Measurements from ENCODE around the gene CA9.

Gene CA9

GRCh38 chr9:35719546-35719945 is 45.8 kb downstream of the CA9 start:
- no peaks in the 10 kb centered on the region for H3K4me1 ChIP-seq
- H3K27me3 ChIP-seq, result no peaks in the 10 kb centered on the region
- no peak overlapping the region for H3K4me3 ChIP-seq (ENCODE audit: low read depth, low read length)
- H3K9me3 ChIP-seq, result no peaks in the 10 kb centered on the region
- peaks cover 83% of the 10 kb centered on the region for H3K36me3 ChIP-seq
- no peak for TF ChIP-seq CTCF (IDR thresholded peaks at IDR 0.05; ENCODE audit: low read depth, low read length)
- no peak for DNase-seq

- H3K36me3 ChIP-seq, result peaks cover 59% of the 10 kb centered on the region
- no peaks in the 10 kb centered on the region for H3K27me3 ChIP-seq
- DNase-seq, result no peak
- no peaks in the 10 kb centered on the region; the same call in 1 of the 2 replicates for H3K4me1 ChIP-seq
- no peak overlapping the region for H3K4me3 ChIP-seq (ENCODE audit: low read depth, low read length)
- no peak for TF ChIP-seq CTCF (IDR thresholded peaks at IDR 0.05; ENCODE audit: low read depth, low read length)
- no peaks in the 10 kb centered on the region for H3K9me3 ChIP-seq
Measured at GRCh38 chr9:35723426-35723825, 49.7 kb downstream of the CA9 start.

GRCh38 chr9:35723908-35724307 is 50.2 kb downstream of the CA9 start:
- Histone ChIP-seq H3K4me3 (ENCODE audit: low read depth, low read length) (no peak overlapping the region), H3K9me3 (no peaks in the 10 kb centered on the region), H3K36me3 (peaks cover 54% of the 10 kb centered on the region), H3K4me1 (no peaks in the 10 kb centered on the region; the same call in 1 of the 2 replicates), H3K27me3 (no peaks in the 10 kb centered on the region)
- no peak for DNase-seq
- TF ChIP-seq CTCF (IDR thresholded peaks at IDR 0.05; ENCODE audit: low read depth, low read length), result no peak

DNA sequence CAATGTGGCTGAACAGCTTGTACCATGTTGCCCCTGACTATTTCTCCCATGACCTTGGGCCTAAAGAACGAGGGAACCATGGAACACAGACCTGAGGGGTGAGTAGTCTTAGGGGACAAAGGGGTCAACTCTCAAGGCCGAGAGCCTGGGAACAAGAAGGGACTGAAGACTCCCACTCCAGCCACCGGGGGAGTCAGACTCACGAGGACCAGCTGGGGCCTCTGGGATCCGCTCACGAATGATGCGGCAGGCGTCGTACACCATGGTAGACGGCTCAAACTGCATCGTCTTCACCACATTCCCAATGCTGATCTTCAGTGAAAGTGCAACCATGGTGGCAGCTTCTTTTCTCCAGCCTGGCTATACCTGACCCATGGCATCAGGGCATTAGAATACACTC is 51.6 kb downstream of the CA9 start:
- no peak for TF ChIP-seq CTCF (IDR thresholded peaks at IDR 0.05; ENCODE audit: low read depth, low read length)
- Histone ChIP-seq H3K36me3 (peaks cover 40% of the 10 kb centered on the region), H3K4me1 (no peaks in the 10 kb centered on the region; the same call in 1 of the 2 replicates), H3K9me3 (no peaks in the 10 kb centered on the region), H3K27me3 (no peaks in the 10 kb centered on the region), H3K4me3 (ENCODE audit: low read depth, low read length) (no peak overlapping the region)
- no peak for DNase-seq

DNA sequence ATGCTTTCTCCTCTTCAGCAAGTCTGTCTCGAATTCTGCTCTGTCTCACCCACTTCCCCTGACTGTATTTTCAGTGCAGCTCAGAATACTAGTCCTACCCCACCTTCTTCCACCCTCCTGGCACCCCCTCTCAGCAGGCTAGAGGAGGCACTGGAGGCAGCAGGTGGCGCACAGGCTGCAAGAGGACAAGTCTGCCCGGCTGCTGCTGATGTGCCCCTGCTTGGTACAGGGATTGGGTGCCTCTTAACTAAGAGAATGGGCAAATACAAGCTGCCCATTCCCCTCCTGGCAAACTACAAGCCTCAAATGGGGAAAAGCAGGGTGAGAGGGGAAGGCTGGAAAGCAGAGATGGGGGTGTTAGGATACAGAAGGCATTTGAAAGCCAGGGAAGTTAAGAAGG is 53.2 kb downstream of the CA9 start:
- TF ChIP-seq CTCF (IDR thresholded peaks at IDR 0.05; ENCODE audit: low read depth, low read length), result no peak
- Histone ChIP-seq H3K9me3 (no peaks in the 10 kb centered on the region), H3K4me1 (peaks cover 9% of the 10 kb centered on the region), H3K4me3 (ENCODE audit: low read depth, low read length) (no peak overlapping the region), H3K27me3 (no peaks in the 10 kb centered on the region), H3K36me3 (peaks cover 29% of the 10 kb centered on the region)
- DNase-seq, result no peak

DNA sequence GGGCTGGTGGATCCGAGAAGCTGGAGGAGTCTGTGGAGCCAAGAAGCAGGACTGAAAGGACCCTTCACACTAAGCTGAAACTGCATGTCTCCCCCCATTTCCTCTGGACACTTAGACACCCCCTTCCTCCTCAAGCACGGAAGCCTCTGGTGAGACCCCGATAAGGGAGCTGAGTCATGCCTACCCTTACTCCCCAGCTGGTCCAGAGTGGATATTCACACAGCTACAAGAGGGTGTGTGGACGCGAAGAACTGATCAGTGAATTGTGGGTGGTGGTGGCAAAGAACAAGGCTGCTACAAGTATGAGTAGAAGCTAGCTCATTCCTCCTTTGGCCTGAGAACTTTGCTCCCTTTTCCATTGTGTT is 53.9 kb downstream of the CA9 start:
- H3K9me3 ChIP-seq, result no peaks in the 10 kb centered on the region
- no peak for DNase-seq
- H3K4me1 ChIP-seq, result peaks cover 9% of the 10 kb centered on the region
- TF ChIP-seq CTCF (IDR thresholded peaks at IDR 0.05; ENCODE audit: low read depth, low read length), result no peak
- H3K4me3 ChIP-seq (ENCODE audit: low read depth, low read length), result no peak overlapping the region
- no peaks in the 10 kb centered on the region for H3K27me3 ChIP-seq
- peaks cover 24% of the 10 kb centered on the region for H3K36me3 ChIP-seq
